ENCODE results near the gene TOMM22.

DNA sequence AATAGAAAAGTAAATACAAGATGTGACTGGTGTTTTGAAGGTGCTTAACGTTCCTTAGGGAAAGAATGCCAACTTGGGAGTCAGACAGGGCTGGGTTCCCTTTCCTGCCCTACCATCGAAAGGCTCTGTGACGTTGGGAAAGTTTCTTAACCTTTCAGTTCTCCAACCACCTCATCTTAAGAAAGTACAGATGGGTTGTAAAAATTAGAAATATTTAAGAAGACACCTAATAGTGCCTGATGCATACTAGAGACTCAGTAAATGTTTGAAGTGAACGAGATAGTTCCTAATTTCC is 25.1 kb downstream of the TOMM22 start:
- TF ChIP-seq, protein P1, sequence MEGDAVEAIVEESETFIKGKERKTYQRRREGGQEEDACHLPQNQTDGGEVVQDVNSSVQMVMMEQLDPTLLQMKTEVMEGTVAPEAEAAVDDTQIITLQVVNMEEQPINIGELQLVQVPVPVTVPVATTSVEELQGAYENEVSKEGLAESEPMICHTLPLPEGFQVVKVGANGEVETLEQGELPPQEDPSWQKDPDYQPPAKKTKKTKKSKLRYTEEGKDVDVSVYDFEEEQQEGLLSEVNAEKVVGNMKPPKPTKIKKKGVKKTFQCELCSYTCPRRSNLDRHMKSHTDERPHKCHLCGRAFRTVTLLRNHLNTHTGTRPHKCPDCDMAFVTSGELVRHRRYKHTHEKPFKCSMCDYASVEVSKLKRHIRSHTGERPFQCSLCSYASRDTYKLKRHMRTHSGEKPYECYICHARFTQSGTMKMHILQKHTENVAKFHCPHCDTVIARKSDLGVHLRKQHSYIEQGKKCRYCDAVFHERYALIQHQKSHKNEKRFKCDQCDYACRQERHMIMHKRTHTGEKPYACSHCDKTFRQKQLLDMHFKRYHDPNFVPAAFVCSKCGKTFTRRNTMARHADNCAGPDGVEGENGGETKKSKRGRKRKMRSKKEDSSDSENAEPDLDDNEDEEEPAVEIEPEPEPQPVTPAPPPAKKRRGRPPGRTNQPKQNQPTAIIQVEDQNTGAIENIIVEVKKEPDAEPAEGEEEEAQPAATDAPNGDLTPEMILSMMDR (conservative IDR thresholded peaks at IDR 0.05 in 1 of 2, IDR thresholded peaks at IDR 0.05 in 1 of 2; ENCODE audit: low read depth in 1 of 2, low read length in 2 of 2): no peak
- no peak for TF ChIP-seq EZH2 (IDR thresholded peaks at IDR 0.05; ENCODE audit: low read length, missing control alignments)

Data from fibroblast of lung (primary cell).